Measurements from ENCODE around the gene GNG2. TPM values are rescaled to one million over a fixed set of nuclear protein-coding genes. Genes with fewer than 3 reads are reported as not detected.

GNG2 gene
- total RNA-seq, 1 donor from 2014 or later = 11.4 TPM

GRCh38 chr14:52013984-52014600 lies 153.7 kb downstream of the GNG2 start:
- intact Hi-C loops (cut with DNase I) = no loop called here
- H3K27me3 ChIP-seq = no peaks in the 10 kb centered on the region
- H3K4me3 ChIP-seq = no peak overlapping the region
- no peak for DNase-seq (ENCODE audit: low spot score in 2 of 2)
- peaks cover 7 to 35% of the 10 kb centered on the region in 2 donors for H3K36me3 ChIP-seq
- H3K9me3 ChIP-seq = no peaks in the 10 kb centered on the region
- TF ChIP-seq CTCF (IDR thresholded peaks at IDR 0.05) = no peak
- peaks cover 0 to 6% of the 10 kb centered on the region in 2 donors for H3K4me1 ChIP-seq
- no peak overlapping the region for H3K27ac ChIP-seq

GRCh38 chr14:52014601-52015267 lies 154.3 kb downstream of the GNG2 start:
- H3K36me3 ChIP-seq = peaks cover 3 to 29% of the 10 kb centered on the region in 2 donors
- intact Hi-C loops (cut with DNase I) = no loop called here
- DNase-seq (ENCODE audit: low spot score in 2 of 2) = no peak
- no peak overlapping the region for H3K4me3 ChIP-seq
- H3K27me3 ChIP-seq = no peaks in the 10 kb centered on the region
- peaks cover 0 to 6% of the 10 kb centered on the region in 2 donors for H3K4me1 ChIP-seq
- no peaks in the 10 kb centered on the region for H3K9me3 ChIP-seq
- no peak overlapping the region for H3K27ac ChIP-seq
- TF ChIP-seq CTCF (IDR thresholded peaks at IDR 0.05) = no peak

GRCh38 chr14:52015411-52016030 lies 155.1 kb downstream of the GNG2 start:
- no peak for DNase-seq (ENCODE audit: low spot score in 2 of 2)
- peak in 2 of 3 experiments; percentile 12 to 29 for TF ChIP-seq CTCF (IDR thresholded peaks at IDR 0.05)
- Histone ChIP-seq H3K27me3 (no peaks in the 10 kb centered on the region), H3K9me3 (no peaks in the 10 kb centered on the region), H3K27ac (no peak overlapping the region), H3K36me3 (peaks cover 3 to 21% of the 10 kb centered on the region in 2 donors), H3K4me1 (peaks cover 0 to 6% of the 10 kb centered on the region in 2 donors), H3K4me3 (no peak overlapping the region)
- intact Hi-C loops (cut with DNase I) = no loop called here

- no peak for DNase-seq (ENCODE audit: low spot score in 2 of 2)
- H3K36me3 ChIP-seq = peaks cover 0 to 8% of the 10 kb centered on the region in 2 donors
- intact Hi-C loops (cut with DNase I) = no loop called here
- H3K4me1 ChIP-seq = no peaks in the 10 kb centered on the region
- H3K27me3 ChIP-seq = no peaks in the 10 kb centered on the region
- no peak for TF ChIP-seq CTCF (IDR thresholded peaks at IDR 0.05)
- no peaks in the 10 kb centered on the region for H3K9me3 ChIP-seq
- H3K27ac ChIP-seq = no peak overlapping the region
- H3K4me3 ChIP-seq = no peak overlapping the region
Observed at GRCh38 chr14:52018252-52018651, 157.8 kb downstream of the GNG2 start.

- H3K36me3 ChIP-seq = peaks cover 0 to 8% of the 10 kb centered on the region in 2 donors
- H3K4me3 ChIP-seq = no peak overlapping the region
- H3K9me3 ChIP-seq = no peaks in the 10 kb centered on the region
- no peak for TF ChIP-seq CTCF (IDR thresholded peaks at IDR 0.05)
- intact Hi-C loops (cut with DNase I) = no loop called here
- no peaks in the 10 kb centered on the region for H3K27me3 ChIP-seq
- no peak for DNase-seq (ENCODE audit: low spot score in 2 of 2)
- no peak overlapping the region for H3K27ac ChIP-seq
- H3K4me1 ChIP-seq = no peaks in the 10 kb centered on the region
Observed at GRCh38 chr14:52018970-52019369, 158.6 kb downstream of the GNG2 start.

Other genes with a start within 250 kb of the GNG2 start
- gene FRMD6, start 208.7 kb upstream of the GNG2 start, total RNA-seq = 104 TPM
- 15.3 TPM for gene RTRAF, start 128.9 kb downstream of the GNG2 start, total RNA-seq
- 12.2 TPM for gene NID2, start 208.4 kb downstream of the GNG2 start, total RNA-seq

Data from ascending aorta (tissue), 2 donors.